Measurements from ENCODE around the gene CACYBP. TPM values are rescaled to one million over a fixed set of nuclear protein-coding genes. Genes with fewer than 3 reads are reported as not detected.
A peak's percentile ranks its signal among the peaks of the same experiment; 100 is the strongest.

CACYBP gene
- total RNA-seq, 1 donor, result 71.7 TPM

DNA sequence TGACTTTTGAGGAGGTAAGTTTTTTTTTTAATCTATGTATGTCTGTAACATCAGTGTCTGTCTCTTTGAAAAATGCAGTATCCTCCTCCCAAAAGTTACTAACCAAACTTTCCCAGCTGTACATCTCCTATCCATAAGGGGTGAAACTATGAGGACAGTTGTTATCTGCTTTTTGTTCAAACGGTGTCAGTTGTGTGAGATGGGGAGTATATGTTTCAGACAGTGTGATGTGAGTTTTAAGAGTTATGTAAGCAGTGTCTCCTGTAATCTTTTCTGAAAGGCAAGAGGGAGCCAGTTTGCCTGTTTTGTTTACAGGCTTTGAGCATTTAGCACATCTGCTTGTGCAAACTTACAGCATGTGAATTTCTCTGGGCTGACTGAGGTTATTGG is 34.8 kb upstream of the CACYBP start:
- Histone ChIP-seq H3K9me3 (ENCODE audit: low read depth, low read length) (no peaks in the 10 kb centered on the region), H2AFZ (ENCODE audit: low read length) (no peak overlapping the region), H3K36me3 (ENCODE audit: insufficient read depth, low read length) (no peaks in the 10 kb centered on the region), H3K4me3 (ENCODE audit: insufficient read depth, low read length) (no peak overlapping the region), H3K79me2 (ENCODE audit: insufficient read depth, low read length) (no peaks in the 10 kb centered on the region), H3K27ac (ENCODE audit: low read depth, low read length) (no peak overlapping the region), H3K4me1 (ENCODE audit: insufficient read depth, low read length) (peaks cover 13% of the 10 kb centered on the region), H3K27me3 (ENCODE audit: insufficient read depth, low read length) (no peaks in the 10 kb centered on the region), H3K4me2 (ENCODE audit: insufficient read depth, low read length) (no peak overlapping the region), H4K20me1 (ENCODE audit: insufficient read depth, low read length) (no peaks in the 10 kb centered on the region)
- no peak for TF ChIP-seq CTCF (IDR thresholded peaks at IDR 0.05; ENCODE audit: extremely low read depth, low read depth, low read length)
- no peak for DNase-seq (ENCODE audit: insufficient read length, low spot score, missing footprints)

GRCh38 chr1:174965362-174966007 is 34.3 kb upstream of the CACYBP start:
- Histone ChIP-seq H4K20me1 (ENCODE audit: insufficient read depth, low read length) (no peaks in the 10 kb centered on the region), H3K27me3 (ENCODE audit: insufficient read depth, low read length) (no peaks in the 10 kb centered on the region), H3K36me3 (ENCODE audit: insufficient read depth, low read length) (no peaks in the 10 kb centered on the region), H2AFZ (ENCODE audit: low read length) (no peak overlapping the region), H3K9me3 (ENCODE audit: low read depth, low read length) (no peaks in the 10 kb centered on the region), H3K27ac (ENCODE audit: low read depth, low read length) (no peak overlapping the region), H3K4me1 (ENCODE audit: insufficient read depth, low read length) (peaks cover 13% of the 10 kb centered on the region), H3K4me2 (ENCODE audit: insufficient read depth, low read length) (no peak overlapping the region), H3K79me2 (ENCODE audit: insufficient read depth, low read length) (no peaks in the 10 kb centered on the region), H3K4me3 (ENCODE audit: insufficient read depth, low read length) (no peak overlapping the region)
- no peak for TF ChIP-seq CTCF (IDR thresholded peaks at IDR 0.05; ENCODE audit: extremely low read depth, low read depth, low read length)
- no peak for DNase-seq (ENCODE audit: insufficient read length, low spot score, missing footprints)

- H3K27ac ChIP-seq (ENCODE audit: low read depth, low read length), result no peak overlapping the region
- no peaks in the 10 kb centered on the region for H4K20me1 ChIP-seq (ENCODE audit: insufficient read depth, low read length)
- H2AFZ ChIP-seq (ENCODE audit: low read length), result no peak overlapping the region
- no peaks in the 10 kb centered on the region for H3K27me3 ChIP-seq (ENCODE audit: insufficient read depth, low read length)
- no peaks in the 10 kb centered on the region for H3K36me3 ChIP-seq (ENCODE audit: insufficient read depth, low read length)
- H3K4me1 ChIP-seq (ENCODE audit: insufficient read depth, low read length), result peaks cover 13% of the 10 kb centered on the region
- no peak overlapping the region for H3K4me2 ChIP-seq (ENCODE audit: insufficient read depth, low read length)
- no peak for DNase-seq (ENCODE audit: insufficient read length, low spot score, missing footprints)
- H3K79me2 ChIP-seq (ENCODE audit: insufficient read depth, low read length), result no peaks in the 10 kb centered on the region
- H3K4me3 ChIP-seq (ENCODE audit: insufficient read depth, low read length), result no peak overlapping the region
- no peak for TF ChIP-seq CTCF (IDR thresholded peaks at IDR 0.05; ENCODE audit: extremely low read depth, low read depth, low read length)
- H3K9me3 ChIP-seq (ENCODE audit: low read depth, low read length), result no peaks in the 10 kb centered on the region
Observed at GRCh38 chr1:174966008-174966572, 33.7 kb upstream of the CACYBP start.

- DNase-seq (ENCODE audit: insufficient read length, low spot score, missing footprints), result no peak
- Histone ChIP-seq H3K4me2 (ENCODE audit: insufficient read depth, low read length) (peak overlapping the region; percentile 1), H3K27me3 (ENCODE audit: insufficient read depth, low read length) (no peaks in the 10 kb centered on the region), H3K27ac (ENCODE audit: low read depth, low read length) (no peak overlapping the region), H2AFZ (ENCODE audit: low read length) (no peak overlapping the region), H3K9me3 (ENCODE audit: low read depth, low read length) (no peaks in the 10 kb centered on the region), H3K79me2 (ENCODE audit: insufficient read depth, low read length) (no peaks in the 10 kb centered on the region), H3K4me3 (ENCODE audit: insufficient read depth, low read length) (no peak overlapping the region), H4K20me1 (ENCODE audit: insufficient read depth, low read length) (no peaks in the 10 kb centered on the region), H3K4me1 (ENCODE audit: insufficient read depth, low read length) (peaks cover 13% of the 10 kb centered on the region), H3K36me3 (ENCODE audit: insufficient read depth, low read length) (no peaks in the 10 kb centered on the region)
- TF ChIP-seq CTCF (IDR thresholded peaks at IDR 0.05; ENCODE audit: extremely low read depth, low read depth, low read length), result no peak
Observed at GRCh38 chr1:174967845-174968705, 31.7 kb upstream of the CACYBP start.

All from osteoblast (primary cell).